GM12872 (cell line): Measurements from ENCODE around the gene AKR1D1.
A peak's percentile ranks its signal among the peaks of the same experiment; 100 is the strongest.

Source experiments
- CTCF ChIP-seq: IDR thresholded peaks from 3 replicates; pipeline ENCODE4 v1.5.1; 2011; ENCODE audit warnings: low read depth, mild to moderate bottlenecking, low read length, moderate library complexity; ENCODE audit not compliant: insufficient read depth

Gene AKR1D1

GRCh38 chr7:138091032-138091431, 14.8 kb downstream of the AKR1D1 start:
- no peak for TF ChIP-seq CTCF

- no peak for TF ChIP-seq CTCF
These were observed 16.3 kb downstream of the AKR1D1 start for GRCh38 chr7:138092486-138093028.

GRCh38 chr7:138095972-138096935, 20.0 kb downstream of the AKR1D1 start:
- TF ChIP-seq CTCF, result no peak

- peak; percentile 43 for TF ChIP-seq CTCF
These were observed 20.9 kb downstream of the AKR1D1 start for GRCh38 chr7:138097064-138097741.

GRCh38 chr7:138099813-138100212, 23.6 kb downstream of the AKR1D1 start:
- TF ChIP-seq CTCF, result no peak

- no peak for TF ChIP-seq CTCF
These were observed 29.0 kb downstream of the AKR1D1 start for GRCh38 chr7:138105221-138105620.

- TF ChIP-seq CTCF, result no peak
These were observed 38.8 kb downstream of the AKR1D1 start for GRCh38 chr7:138115047-138115446.
